ENCODE results near the gene FHIT.

The FHIT gene

DNA sequence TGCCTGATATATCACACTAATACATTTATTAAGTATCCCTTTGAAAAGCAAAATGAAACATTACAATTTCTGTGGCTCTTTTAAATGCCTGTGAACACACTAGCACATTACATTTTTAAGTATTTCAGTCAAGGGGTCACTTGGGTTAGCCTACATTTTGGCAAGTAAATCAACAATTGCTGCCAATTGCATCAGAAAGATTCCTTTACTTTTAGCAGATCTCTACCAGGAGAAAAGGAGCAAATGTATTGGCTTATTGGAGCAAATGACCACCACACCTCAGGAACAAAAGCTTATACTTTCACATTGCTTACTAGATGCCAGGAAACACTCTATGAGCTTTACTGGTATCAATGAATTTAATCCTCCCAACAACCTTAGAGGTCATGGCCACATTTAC, 947.1 kb downstream of the FHIT start:
- DNase-seq = no peak

DNA sequence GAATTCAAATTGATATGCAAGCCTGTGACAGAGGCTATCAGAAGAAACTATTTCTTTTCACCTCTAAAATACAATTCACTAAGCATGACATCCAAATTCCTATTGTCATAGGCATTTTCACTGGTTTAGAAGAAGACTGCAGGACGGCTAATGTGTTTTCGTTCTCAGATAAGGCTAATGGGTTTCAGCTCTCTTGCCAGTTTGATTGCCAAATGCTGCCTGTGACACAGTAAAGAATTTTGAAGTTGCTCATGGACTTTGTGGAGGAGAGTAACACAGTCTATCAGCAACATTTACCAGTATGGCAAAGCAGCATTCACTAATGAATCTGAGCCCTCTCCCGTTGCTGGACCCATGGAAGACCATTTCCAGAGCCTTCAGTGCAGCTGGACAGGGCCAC, 948.1 kb downstream of the FHIT start:
- DNase-seq = no peak

DNA sequence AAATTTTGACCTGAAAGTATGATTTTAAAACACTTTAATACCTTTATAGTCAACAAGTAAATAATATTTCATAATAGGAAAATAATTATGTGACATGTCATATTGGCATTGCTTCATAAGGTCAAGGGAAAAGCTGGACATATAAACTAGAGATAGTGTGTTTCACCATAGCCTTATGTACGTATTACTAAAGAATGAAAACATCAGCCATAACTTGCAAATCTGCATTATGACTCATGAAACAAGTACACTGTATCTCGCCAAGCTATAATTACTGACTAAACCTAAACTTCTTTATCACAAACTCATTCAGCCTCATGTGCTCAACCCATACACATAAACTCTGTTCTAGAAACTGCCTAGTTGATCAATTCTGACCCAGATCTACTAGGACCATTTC, 950.1 kb downstream of the FHIT start:
- no peak for DNase-seq

DNA sequence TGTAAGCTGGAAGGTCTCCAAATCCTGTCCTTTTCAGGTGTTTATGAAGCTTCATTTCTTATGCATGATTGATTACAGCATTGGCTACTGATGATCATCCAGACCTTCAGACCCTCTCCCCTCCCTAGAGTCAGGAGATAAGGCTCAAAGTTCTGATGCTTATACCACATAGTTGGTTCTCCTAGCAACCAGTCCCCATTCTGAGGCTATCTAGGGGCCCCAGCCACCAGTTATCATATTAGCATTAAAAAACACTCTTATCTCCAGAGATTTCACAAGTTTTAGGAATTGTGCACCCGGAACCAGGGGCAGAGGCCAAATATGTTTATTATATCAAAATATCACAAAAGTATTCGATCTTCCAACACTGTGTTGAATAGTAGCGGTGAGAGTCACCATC, 953.1 kb downstream of the FHIT start:
- no peak for DNase-seq

DNA sequence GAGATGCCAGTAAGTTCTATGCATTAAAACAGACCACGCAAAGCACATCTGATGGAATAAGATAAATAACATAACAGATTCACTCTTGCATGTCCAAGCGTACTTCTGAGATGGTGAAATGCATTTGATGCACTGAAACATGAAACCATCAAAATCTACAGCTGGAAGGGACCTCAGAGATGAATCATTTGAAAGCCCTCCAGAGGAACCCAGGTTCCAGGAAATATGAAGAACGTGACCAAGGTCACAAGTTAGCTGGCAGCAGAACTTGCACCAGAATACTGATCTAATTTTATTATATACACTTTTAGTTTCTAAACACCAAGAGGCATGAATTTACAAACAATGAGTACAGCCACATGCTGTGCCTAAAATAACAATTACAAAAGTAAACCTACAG, 957.1 kb downstream of the FHIT start:
- no peak for DNase-seq

DNA sequence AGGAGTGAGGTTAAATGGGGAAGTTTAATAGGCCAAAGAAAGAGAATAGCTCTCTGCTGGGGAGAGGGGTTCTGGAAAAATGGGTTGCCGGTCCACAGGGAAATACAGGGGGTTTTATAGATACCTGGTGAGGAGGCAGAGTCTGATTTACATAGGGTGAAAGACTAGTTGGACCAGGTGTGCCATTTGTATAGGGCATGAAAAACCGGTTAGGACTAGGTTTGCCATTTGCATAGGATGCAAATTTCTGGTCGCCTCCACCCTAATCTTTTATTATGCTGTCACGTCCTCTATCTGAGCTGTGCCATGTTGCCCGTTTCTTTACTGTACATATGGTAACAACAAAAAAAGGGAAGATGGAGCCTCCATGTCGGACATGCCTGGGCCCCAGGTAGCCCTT, 960.1 kb downstream of the FHIT start:
- no peak for DNase-seq

DNA sequence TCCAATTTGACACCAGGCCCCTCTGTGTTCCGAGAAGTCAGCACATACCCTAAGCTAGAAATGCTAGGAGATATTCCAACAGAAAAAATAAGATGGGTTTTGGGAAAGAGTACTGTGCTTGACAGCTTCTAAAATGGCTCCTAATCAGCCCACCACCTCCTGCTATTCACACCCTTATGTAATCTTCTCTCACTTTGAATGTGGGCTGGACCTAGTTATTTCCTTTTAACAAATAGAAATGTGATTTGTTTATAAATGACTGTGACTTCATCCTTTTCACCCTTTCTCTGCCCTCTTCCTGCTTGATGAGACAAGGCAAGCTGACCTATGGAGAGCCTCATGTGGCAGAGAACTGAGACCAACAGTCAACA, 961.1 kb downstream of the FHIT start:
- no peak for DNase-seq

DNA sequence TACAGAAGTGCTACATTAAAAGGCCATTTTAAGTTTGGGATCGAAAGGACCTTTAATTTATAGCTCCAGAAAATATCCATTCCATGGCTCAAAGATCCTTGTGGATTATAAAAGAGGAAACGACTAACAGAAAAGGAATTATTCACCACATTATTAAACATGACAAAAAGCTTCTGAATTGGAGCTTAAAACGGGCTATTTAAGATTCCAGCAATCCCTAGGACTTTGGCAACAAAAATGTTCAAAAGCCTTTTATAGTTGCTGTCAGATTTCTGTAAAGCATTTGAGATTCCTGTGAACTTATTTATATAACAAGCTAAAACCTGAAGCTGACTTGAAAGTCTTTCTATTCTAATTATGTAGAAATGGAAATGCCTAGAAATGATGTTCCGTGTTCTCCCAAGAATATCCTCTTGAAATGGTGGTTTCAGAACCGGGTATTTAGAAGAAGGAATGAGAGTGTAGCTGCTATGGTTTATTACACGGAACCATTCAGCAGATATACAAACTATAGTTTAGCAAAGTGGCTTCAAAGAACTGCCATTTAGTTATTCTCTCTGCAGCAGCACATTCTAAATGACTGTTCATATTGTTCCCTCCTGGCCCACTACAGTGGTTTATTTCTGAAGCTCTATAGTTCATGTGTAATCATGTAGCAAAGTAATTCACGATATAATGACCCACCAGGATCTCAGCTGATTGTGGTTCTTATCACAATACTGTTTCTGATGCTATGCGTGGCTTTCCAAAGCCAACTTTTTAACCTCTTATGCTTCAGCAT, 961.7 kb downstream of the FHIT start:
- DNase-seq = no peak

DNA sequence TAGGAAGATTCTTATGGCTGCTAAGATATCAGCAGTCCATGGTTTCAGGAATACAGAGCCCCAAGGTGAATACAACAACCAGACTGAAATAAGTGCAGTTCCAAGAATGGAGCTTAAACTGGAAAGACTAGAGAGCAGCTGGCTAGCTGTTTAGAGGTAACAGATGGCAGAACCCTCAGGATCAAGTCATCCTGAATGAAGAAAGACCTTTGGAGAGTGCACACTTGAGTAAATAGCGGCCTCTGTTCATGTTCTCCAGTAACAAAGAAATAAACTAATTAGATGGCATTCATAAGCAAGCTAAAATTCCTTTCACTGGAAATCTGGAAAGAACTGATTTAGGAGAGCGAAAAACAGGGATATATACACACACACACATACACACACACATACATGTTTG, 968.4 kb downstream of the FHIT start:
- DNase-seq = no peak

DNA sequence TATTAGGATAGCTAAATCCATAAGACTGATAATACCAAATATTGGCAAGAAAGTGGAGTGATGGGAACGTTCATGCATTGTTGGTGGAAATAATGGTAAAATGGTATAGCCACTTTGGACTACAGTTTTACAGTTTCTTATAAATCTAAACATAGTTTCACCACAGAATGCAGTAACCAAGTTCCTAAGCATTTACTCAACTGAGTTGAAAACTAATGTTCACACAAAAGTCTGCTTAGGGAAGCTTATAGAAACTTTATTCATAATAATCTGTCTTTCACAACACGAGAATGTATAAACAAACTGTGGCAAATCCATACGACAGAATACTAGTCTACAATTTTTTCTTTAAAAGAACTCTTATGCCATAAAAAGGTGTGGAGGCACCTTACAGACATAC, 969.3 kb downstream of the FHIT start:
- no peak for DNase-seq

DNA sequence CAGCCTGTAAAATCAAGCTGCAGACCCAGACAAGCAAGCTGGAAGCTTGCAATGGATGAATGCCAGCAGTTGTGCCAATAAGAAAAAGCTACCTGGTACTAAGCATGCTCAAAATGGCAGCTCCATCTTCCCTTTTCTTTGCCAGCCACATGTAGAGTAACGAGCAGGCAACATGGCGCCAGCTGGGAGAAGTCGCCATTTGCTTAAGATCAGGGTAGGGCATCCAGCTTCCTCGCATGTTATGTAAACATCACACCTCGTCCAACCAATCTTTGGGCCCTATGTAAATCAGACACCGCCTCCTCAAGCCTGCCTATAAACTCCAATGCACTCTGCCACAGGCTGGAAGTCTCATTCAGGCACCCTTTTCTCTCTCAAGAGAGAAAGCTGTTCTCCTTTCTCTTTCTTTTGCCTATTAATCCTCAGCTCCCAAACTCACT, 973.9 kb downstream of the FHIT start:
- DNase-seq = no peak

DNA sequence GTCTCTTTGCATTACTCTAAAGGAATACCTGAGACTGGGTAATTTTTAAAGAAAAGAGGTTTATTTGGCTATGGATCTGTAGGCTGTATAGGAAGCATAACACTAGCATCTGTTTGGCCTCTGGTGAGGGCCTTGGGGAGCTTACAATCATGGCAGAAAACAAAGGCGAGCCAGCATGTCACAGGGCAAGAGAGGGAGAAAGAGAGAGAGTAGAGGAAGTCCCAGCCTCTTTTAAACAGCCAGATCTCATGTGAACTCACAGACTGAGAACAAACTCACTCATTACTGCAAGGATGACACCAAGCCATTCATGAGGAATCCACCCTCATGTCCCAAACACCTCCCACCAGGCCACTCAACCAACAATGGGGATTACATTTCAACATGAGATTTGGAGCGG, 974.6 kb downstream of the FHIT start:
- DNase-seq = no peak

DNA sequence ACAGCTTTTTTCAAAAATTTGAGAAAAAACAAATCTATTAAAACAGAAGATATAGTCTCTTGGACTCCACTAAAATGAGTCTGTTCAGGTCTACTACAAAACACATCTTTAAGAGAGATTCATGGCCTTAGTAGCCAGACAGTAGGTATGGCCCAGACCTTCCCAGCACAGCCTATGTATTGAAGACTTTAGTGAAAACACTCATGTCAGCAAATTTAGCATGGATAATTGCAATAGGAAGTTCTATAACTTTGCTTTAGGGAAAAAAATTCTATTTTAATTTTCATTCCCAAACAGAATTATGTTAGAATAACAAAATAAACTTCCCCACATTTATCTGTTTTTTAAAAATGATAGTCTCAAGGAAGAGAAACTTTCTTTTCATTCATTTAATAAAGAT, 976.6 kb downstream of the FHIT start:
- no peak for DNase-seq

DNA sequence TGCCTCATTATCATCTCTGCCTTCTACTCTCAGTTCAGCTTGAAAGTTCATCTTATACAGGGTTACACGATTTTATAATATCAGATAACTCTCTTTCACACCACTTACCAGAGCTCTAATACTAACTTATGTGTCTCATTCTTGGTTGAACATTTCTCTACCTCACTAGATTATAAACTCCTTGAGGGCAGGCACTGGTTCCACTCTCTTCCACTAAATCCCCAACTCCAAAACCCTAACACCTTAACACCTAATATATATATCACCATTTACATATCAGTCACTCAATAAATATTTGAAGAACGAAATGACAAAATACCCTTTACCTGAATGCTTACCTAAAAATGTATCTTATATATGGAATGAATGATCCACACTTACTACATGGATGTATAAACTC, 977.2 kb downstream of the FHIT start:
- no peak for DNase-seq

DNA sequence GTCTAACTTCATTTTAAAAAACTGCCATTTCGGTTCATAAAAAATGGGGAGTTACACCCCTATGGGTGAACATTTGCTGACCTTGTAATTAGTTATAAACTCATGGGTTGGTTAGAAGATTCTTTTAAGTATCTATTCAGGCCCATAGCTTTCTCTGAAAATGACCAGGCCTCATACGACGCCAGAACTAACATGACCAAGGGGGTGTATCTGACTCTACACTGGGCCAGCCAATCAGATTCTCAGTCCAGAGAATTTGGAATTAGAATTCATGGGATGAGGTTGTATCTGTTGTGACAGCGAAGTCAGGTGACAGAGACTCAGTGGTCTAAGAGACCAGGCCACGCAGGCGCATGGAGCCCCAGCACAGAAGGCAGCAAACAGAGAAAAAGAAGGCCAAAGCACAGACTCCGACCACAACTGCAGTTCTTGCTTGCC, 981.4 kb downstream of the FHIT start:
- no peak for DNase-seq

DNA sequence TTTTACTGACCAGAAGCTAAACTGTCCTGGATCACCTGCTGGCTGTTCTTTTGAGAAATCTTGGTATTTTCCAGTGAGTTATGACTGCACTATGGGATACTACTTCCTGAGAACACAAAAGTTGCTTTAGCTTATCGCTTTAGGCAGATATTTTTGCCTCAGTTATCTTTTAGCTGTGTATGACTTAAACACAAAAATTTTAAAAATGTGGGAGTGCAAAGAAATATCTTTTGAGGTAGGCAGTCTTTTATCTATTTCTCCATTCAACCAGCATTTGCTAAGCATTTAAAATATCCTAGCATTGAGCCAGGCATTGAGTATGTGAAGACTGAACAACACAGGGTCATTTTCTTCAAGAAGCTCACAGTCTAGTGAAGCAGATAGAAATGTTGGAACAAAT, 981.9 kb downstream of the FHIT start:
- DNase-seq = no peak

DNA sequence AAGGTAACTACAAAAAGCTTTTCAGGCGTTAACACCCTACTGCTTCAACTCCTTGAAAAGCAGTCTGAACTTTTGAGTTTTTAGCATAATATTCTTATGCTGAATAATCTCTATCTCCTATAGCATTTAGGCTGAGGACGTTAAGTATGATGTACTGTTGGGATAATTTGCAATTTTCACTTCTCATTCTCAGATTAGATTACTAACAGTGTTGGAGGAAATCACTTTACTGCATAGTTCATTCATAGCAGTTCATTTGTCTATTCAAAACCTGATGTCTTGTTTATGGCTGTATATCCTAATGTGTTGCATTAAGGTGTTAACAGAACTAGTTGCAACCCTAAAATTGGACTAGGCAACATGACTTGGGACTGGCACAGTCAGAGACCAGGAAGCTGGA, 983.1 kb downstream of the FHIT start:
- no peak for DNase-seq

DNA sequence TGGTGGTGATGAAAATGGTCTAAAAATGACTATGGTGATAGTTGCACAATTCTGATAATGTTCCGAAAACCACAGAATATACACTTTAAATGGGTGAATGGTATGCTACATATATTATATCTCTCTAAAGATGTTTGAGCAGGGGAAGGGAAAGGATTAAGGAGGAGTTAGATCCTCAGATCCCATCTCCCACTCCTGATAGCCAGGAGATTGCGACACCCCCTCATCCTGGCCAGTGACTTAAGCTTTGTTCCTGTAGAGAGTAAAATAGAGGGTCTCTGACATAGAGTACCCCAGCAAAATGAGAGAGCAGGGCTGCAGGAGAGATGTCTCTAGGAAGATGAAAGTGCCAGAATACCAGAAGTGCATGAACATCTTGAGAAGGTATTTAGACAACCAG, 984.8 kb downstream of the FHIT start:
- DNase-seq = no peak

DNA sequence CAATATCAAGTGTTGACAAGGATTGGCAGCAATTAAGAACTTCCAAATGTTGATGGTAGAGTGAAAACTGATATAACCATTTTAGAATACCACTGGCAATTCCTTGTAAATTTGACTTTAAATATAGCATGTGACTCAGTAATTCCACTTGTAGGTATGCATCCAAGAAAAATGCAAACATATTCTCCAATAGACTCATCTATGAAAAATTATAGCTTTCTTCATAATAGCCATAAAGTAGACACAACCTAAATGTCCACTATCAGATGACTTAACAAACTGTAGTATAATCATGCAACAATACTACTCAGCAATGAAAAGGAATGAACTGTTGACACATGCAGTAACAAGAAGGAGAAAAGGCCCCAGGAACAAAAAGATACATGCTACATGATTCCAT, 988.1 kb downstream of the FHIT start:
- no peak for DNase-seq

DNA sequence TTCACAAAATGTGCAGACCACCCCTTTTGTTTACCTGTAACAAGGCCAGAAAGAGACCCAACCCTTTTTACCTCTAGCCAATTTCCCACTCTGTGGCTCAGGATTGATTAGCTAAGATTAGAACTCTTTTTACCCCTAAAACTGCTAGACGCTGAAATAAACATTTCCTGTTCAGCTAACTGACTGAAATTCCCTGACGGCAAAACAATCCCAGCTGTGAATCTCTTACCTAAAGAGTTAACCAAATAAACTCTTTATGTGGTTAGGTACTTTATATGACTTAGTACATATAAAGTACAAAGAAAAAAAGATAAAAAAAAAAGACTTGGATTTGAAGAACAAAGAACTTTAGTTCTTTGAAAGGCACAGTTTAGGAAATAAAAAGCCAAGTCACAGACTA, 988.7 kb downstream of the FHIT start:
- no peak for DNase-seq

DNA sequence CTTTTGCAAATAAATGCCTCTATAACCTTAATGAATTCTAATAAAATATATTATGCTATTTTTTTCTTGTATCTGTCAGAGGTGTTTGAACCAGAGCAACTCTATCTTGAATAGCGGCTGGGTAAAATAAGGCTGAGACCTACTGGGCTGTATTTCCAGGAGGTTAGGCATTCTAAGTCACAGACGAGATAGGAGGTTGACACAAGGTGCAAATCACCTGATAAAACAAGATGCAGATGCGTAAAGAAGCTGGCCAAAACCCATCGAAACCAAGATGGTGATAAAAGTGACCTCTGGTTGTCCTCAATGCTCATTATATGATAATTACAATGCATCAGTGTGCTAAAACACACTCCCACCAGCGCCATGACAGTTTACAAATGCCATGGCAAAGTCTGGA, 990.7 kb downstream of the FHIT start:
- DNase-seq = no peak

DNA sequence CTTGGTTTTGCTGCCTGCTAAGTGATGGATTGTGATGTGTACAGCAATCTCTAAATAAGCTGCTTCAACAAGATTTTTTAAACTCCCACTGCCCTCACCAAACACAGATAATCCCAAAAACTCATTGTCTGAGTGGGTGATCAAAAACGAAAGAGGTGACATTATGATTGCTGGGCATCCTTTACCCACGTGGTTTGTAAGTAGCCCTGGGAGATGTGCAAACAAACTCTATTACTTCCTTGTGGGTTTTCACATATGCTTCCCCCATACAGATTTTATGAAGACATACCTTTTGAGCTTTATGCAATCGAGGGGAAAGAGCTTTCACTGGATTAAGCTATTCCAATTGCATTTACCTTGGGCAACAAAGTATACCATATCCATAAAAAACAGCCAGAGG, 1000.4 kb downstream of the FHIT start:
- DNase-seq = no peak

DNA sequence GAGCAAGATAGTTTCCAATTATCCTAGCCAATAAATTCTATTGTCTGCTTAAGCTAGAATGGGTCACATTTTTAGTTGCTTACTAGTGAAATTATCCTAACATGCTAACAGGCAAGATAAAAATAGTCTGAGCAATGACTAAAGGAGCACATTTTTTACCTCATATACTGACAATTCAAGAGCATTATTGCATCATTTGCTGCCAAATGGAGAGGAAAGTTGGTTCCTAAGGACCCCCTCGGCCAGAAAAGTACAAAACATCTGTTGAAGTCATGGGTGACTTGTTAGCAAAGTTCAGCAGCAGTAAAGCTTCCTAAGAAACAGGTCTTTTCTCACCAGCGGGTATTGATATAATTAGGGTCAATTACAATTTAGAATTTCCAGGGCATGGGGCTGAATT, 1001.0 kb downstream of the FHIT start:
- no peak for DNase-seq

DNA sequence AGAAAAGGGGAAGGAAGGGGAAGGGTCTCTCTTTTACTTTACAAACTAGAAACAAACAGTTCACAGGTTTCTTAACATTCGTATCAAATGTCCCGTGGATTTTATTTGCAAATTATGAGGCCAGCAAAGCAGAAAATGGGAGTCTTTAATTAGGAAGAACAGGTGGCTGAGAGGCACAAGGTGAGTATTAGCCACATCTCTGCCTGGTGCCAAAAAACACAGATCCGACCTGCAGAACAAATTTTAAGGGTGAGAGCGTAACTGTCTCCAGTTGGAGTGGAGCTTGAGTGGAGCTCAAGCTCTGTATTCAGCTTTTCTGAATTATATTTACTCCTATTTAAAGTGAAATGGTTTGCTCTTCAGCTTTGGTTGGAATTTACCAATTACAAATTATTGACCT, 1004.9 kb downstream of the FHIT start:
- DNase-seq = no peak

DNA sequence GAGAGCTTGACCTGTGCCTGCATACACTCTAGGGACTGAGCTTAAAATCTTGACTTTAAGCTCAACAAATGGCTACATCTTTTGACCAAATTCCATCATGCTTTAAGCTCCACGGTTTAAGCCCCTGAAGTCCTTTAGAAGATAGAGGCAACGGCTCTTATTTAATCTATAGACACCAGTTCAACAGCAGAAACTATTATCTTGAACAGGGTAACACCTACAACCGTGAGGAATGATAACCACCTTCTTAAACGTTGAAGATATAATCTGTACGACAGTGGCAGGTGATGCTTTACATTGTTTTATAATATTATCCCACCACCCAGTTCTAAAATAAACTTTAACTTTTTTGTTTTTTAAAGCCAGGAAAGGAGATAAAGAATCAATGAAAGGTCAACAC, 1007.8 kb downstream of the FHIT start:
- no peak for DNase-seq

DNA sequence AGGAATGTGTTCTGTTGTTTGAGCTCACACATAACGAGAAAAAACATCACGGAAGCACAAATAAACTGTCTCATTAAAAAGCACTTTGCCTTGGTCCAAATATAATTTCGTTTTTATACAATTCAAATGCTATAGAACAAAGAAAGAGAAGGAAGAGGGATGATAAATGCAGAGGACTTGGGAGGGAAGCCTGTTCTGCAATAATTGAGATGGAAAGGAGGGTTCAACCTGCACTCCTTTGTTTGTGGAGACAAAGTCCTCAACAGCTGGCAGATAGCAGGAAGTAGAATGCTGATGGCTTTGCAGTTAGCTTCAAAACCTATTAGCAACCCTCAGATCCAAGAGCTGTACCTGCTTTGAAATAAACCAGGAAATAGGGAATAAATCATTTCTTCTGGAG, 1010.8 kb downstream of the FHIT start:
- DNase-seq = no peak
